Smooth muscle cell (in vitro differentiated cells): Measurements from ENCODE around the gene FGFR3. TPM values are rescaled to one million over a fixed set of nuclear protein-coding genes. Genes with fewer than 3 reads are reported as not detected.

Source experiments
- DNase-seq: peaks from one replicate; lab custom pipeline; 2025; ENCODE audit not compliant: unreplicated experiment; lab: John Stamatoyannopoulos, UW
- H2AFZ ChIP-seq: fragments of 200-600 bp; sonication (generic); 2 replicates; pipeline ENCODE4 v1.6.0; 2016; ENCODE audit warnings: antibody characterized with exemption, low read depth, mild to moderate bottlenecking
- H3F3A ChIP-seq: fragments of 200-600 bp; sonication (generic); 2 replicates; pipeline ENCODE4 v1.6.0; 2017; ENCODE audit warnings: antibody characterized with exemption, low read depth
- H3K27ac ChIP-seq: fragments of 200-600 bp; sonication (generic); 2 replicates; pipeline ENCODE4 v1.5.1; 2016; ENCODE audit warnings: low read depth, mild to moderate bottlenecking
- H3K27me3 ChIP-seq: fragments of 200-600 bp; sonication (generic); 2 replicates; pipeline ENCODE4 v1.6.1; 2016; ENCODE audit warnings: low read depth, mild to moderate bottlenecking
- H3K36me3 ChIP-seq: fragments of 200-600 bp; sonication (generic); 2 replicates; pipeline ENCODE4 v1.5.1; 2016; ENCODE audit warnings: low read depth
- H3K4me1 ChIP-seq: fragments of 200-600 bp; sonication (generic); 2 replicates; pipeline ENCODE4 v1.5.1; 2016; ENCODE audit warnings: low read depth
- H3K4me2 ChIP-seq: fragments of 200-600 bp; sonication (generic); 2 replicates; pipeline ENCODE4 v1.6.0; 2016; ENCODE audit warnings: mild to moderate bottlenecking
- H3K4me3 ChIP-seq: fragments of 200-600 bp; sonication (generic); 2 replicates; pipeline ENCODE4 v1.5.1; 2016; ENCODE audit warnings: mild to moderate bottlenecking
- H3K79me2 ChIP-seq: fragments of 200-600 bp; sonication (generic); 2 replicates; pipeline ENCODE4 v1.6.0; 2016; ENCODE audit warnings: low read depth, mild to moderate bottlenecking
- H3K9ac ChIP-seq: fragments of 200-600 bp; sonication (generic); 2 replicates; pipeline ENCODE4 v1.6.0; 2016; ENCODE audit warnings: low read depth
- H3K9me3 ChIP-seq: fragments of 200-600 bp; sonication (generic); replicated peaks from 2 replicates; pipeline ENCODE4 v1.5.1; 2016; ENCODE audit warnings: low read depth
- H4K20me1 ChIP-seq: fragments of 200-600 bp; sonication (generic); 2 replicates; pipeline ENCODE4 v1.6.0; 2016; ENCODE audit warnings: low read depth
- WGBS: methylation state at CpG from one replicate; pipeline ENCODE4 v1.1.7; 2016; ENCODE audit warnings: low lambda C conversion rate; 5-methylcytosine and 5-hydroxymethylcytosine counted together
- polyA plus RNA-seq: library from polyadenylated mRNA; unstranded; fragments of >200 nt; fragmentation: Nextera tagmentation; extraction: Ambion mirVana; gene quantifications from 2 replicates; pipeline ENCODE4 v1.2.1, GENCODE V29; 2016
- total RNA-seq: library from RNA; depleted of rRNA; stranded (reverse); fragments of >200 nt; gene quantifications from 2 replicates; pipeline ENCODE4 v1.2.3, GENCODE V29; 2014
- TF ChIP-seq, protein P1 (sequence below): fragments of 200-600 bp; sonication (generic); IDR thresholded peaks from 2 replicates; pipeline ENCODE4 v1.5.1; 2017; ENCODE audit warnings: borderline replicate concordance, mild to moderate bottlenecking, antibody characterized with exemption; ENCODE audit not compliant: insufficient read depth, poor library complexity, severe bottlenecking

FGFR3 gene
- total and polyA plus RNA-seq, 2 experiments from 2014 or later: 6.6 to 13.6 TPM

- WGBS: 98% methylated on average over 47 of the region's 56 CpGs
These were observed 8.3 kb downstream of the FGFR3 start for GRCh38 chr4:1801286-1801958.

GRCh38 chr4:1802151-1802715, 9.1 kb downstream of the FGFR3 start:
- no peaks in the 10 kb centered on the region for H3K4me1 ChIP-seq
- H3K9ac ChIP-seq: no peak overlapping the region
- H3K79me2 ChIP-seq: no peaks in the 10 kb centered on the region
- DNase-seq: no peak
- no peak overlapping the region for H2AFZ ChIP-seq
- 93% methylated on average over 22 of the region's 22 CpGs for WGBS
- no peaks in the 10 kb centered on the region for H3K36me3 ChIP-seq
- no peaks in the 10 kb centered on the region for H3K27me3 ChIP-seq
- peaks cover 3% of the 10 kb centered on the region for H4K20me1 ChIP-seq
- TF ChIP-seq, protein P1, sequence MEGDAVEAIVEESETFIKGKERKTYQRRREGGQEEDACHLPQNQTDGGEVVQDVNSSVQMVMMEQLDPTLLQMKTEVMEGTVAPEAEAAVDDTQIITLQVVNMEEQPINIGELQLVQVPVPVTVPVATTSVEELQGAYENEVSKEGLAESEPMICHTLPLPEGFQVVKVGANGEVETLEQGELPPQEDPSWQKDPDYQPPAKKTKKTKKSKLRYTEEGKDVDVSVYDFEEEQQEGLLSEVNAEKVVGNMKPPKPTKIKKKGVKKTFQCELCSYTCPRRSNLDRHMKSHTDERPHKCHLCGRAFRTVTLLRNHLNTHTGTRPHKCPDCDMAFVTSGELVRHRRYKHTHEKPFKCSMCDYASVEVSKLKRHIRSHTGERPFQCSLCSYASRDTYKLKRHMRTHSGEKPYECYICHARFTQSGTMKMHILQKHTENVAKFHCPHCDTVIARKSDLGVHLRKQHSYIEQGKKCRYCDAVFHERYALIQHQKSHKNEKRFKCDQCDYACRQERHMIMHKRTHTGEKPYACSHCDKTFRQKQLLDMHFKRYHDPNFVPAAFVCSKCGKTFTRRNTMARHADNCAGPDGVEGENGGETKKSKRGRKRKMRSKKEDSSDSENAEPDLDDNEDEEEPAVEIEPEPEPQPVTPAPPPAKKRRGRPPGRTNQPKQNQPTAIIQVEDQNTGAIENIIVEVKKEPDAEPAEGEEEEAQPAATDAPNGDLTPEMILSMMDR: no peak
- H3K27ac ChIP-seq: no peak overlapping the region
- no peaks in the 10 kb centered on the region for H3F3A ChIP-seq
- no peak overlapping the region for H3K4me3 ChIP-seq
- no peaks in the 10 kb centered on the region for H3K9me3 ChIP-seq
- H3K4me2 ChIP-seq: no peak overlapping the region

More at GRCh38 chr4:1801286-1801958, 8.3 kb downstream of the FGFR3 start:
- Histone ChIP-seq H3K27ac (no peak overlapping the region), H3K4me3 (no peak overlapping the region), H3K36me3 (no peaks in the 10 kb centered on the region), H3F3A (no peaks in the 10 kb centered on the region), H2AFZ (no peak overlapping the region), H3K4me1 (no peaks in the 10 kb centered on the region), H3K9me3 (no peaks in the 10 kb centered on the region), H3K27me3 (no peaks in the 10 kb centered on the region), H3K79me2 (no peaks in the 10 kb centered on the region), H3K4me2 (no peak overlapping the region), H4K20me1 (peaks cover 11% of the 10 kb centered on the region), H3K9ac (no peak overlapping the region)
- no peak for DNase-seq
- TF ChIP-seq, protein P1: no peak

DNA sequence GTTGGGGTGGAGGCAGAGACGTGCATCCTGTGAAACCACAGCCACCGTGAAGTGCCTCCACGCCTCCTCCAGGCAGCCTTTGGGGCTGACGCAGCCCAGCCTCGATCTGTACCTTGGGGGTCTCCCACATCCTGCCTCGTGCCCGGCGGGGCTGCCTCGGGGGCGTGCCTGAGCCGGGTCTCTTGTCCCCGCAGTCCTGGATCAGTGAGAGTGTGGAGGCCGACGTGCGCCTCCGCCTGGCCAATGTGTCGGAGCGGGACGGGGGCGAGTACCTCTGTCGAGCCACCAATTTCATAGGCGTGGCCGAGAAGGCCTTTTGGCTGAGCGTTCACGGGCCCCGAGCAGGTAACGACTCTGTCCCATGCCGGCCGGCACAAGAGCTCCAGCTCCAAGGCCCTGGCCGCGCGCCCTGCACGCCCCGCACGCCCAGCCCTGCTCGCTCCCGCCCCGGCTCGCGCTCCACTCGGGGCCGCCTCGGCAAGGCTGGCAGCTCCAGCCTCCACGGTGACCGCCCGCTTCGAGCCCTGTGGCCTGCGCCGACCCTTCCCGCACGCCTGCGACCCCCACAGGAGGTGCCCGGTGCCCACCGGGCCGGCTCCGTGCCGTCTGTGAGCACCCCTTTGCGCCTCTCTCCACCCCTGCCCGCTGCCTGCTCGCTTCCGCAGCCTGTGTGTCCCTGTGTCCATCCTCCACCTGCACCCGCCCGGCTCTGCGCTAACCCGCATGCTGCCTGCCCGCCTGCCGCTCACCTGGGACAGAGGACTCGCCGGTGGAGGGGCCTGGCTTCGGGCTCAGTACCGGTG, 9.8 kb downstream of the FGFR3 start:
- Histone ChIP-seq H3K36me3 (no peaks in the 10 kb centered on the region), H3K4me2 (no peak overlapping the region), H3K9ac (no peak overlapping the region), H3K79me2 (no peaks in the 10 kb centered on the region), H3K27ac (no peak overlapping the region), H3F3A (peaks cover under 1% of the 10 kb centered on the region), H4K20me1 (no peaks in the 10 kb centered on the region), H3K4me1 (no peaks in the 10 kb centered on the region), H3K4me3 (no peak overlapping the region), H3K27me3 (no peaks in the 10 kb centered on the region), H3K9me3 (no peaks in the 10 kb centered on the region), H2AFZ (no peak overlapping the region)
- WGBS: 96% methylated on average over 68 of the region's 71 CpGs
- no peak for DNase-seq
- TF ChIP-seq, protein P1: no peak
